Measurements from ENCODE around the gene ZFP69B.

- TF ChIP-seq NANOG (IDR thresholded peaks at IDR 0.05; ENCODE audit: borderline replicate concordance) (no peak), EZH2 (IDR thresholded peaks at IDR 0.05; ENCODE audit: low read depth, unreplicated experiment) (no peak), JUNB (IDR thresholded peaks at IDR 0.05; ENCODE audit: unreplicated experiment) (no peak), POLR2AphosphoS5 (IDR thresholded peaks at IDR 0.05; ENCODE audit: low read depth) (no peak), EZH2phosphoT487 (IDR thresholded peaks at IDR 0.05; ENCODE audit: unreplicated experiment) (no peak)
- TF ChIP-seq, protein P1, sequence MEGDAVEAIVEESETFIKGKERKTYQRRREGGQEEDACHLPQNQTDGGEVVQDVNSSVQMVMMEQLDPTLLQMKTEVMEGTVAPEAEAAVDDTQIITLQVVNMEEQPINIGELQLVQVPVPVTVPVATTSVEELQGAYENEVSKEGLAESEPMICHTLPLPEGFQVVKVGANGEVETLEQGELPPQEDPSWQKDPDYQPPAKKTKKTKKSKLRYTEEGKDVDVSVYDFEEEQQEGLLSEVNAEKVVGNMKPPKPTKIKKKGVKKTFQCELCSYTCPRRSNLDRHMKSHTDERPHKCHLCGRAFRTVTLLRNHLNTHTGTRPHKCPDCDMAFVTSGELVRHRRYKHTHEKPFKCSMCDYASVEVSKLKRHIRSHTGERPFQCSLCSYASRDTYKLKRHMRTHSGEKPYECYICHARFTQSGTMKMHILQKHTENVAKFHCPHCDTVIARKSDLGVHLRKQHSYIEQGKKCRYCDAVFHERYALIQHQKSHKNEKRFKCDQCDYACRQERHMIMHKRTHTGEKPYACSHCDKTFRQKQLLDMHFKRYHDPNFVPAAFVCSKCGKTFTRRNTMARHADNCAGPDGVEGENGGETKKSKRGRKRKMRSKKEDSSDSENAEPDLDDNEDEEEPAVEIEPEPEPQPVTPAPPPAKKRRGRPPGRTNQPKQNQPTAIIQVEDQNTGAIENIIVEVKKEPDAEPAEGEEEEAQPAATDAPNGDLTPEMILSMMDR (conservative IDR thresholded peaks at IDR 0.05; ENCODE audit: low read depth in 2 of 2) = no peak
These were observed 18.9 kb upstream of the ZFP69B start for GRCh38 chr1:40431385-40431784.

All from GM23338 (cell line).